OCI-LY7 (cell line): ENCODE data around the gene AGXT2. TPM values are rescaled to one million over a fixed set of nuclear protein-coding genes. Genes with fewer than 3 reads are reported as not detected.

ENCODE experiments used
- BruUV-seq: library from RNA; stranded (reverse); fragments of 400-500 nt; replicated peaks from 2 replicates; lab custom pipeline; 2021; lab: Mats Ljungman, UMichigan
- CTCF ChIA-PET: fragments of 300-600 bp; sonication (Branson Sonifier 250); formaldehyde crosslinking; loops from one replicate; lab custom pipeline; 2022; ENCODE audit warnings: antibody characterized with exemption; ENCODE audit not compliant: unreplicated experiment; lab: Charles Lee
- POLR2A ChIA-PET: fragments of 300-600 bp; sonication (Branson Sonifier 250); formaldehyde crosslinking; loops from one replicate; lab custom pipeline; 2022; ENCODE audit warnings: antibody characterized with exemption; lab: Charles Lee
- DNase-seq: peaks from one replicate; pipeline ENCODE4 v3.0.0-alpha.2; 2015; ENCODE audit warnings: low spot score
- H2AFZ ChIP-seq: fragments of 200-600 bp; sonication (generic), shearing (Covaris generic); 2 replicates; pipeline ENCODE4 v1.6.1; 2014; ENCODE audit warnings: mild to moderate bottlenecking, antibody characterized with exemption, low read length, moderate library complexity
- H3K27ac ChIP-seq: fragments of 200-600 bp; sonication (generic); 2 replicates; pipeline ENCODE4 v1.5.1; 2014; ENCODE audit warnings: mixed run types, low read depth, mild to moderate bottlenecking, moderate library complexity, low read length, inconsistent platforms; ENCODE audit not compliant: poor library complexity, severe bottlenecking
- H3K36me3 ChIP-seq: fragments of 200-600 bp; sonication (generic); 2 replicates; pipeline ENCODE4 v1.6.1; 2014; ENCODE audit warnings: mild to moderate bottlenecking, antibody characterized with exemption, low read length, moderate library complexity, mixed read lengths; ENCODE audit not compliant: insufficient read depth
- H3K4me1 ChIP-seq: fragments of 200-600 bp; sonication (generic); 2 replicates; pipeline ENCODE4 v1.5.1; 2014; ENCODE audit warnings: mild to moderate bottlenecking, low read length; ENCODE audit not compliant: insufficient read depth, poor library complexity, severe bottlenecking
- H3K4me2 ChIP-seq: fragments of 200-600 bp; sonication (generic); 2 replicates; pipeline ENCODE4 v1.6.1; 2014; ENCODE audit warnings: mild to moderate bottlenecking, low read length
- H3K4me3 ChIP-seq: fragments of 200-600 bp; sonication (generic); 2 replicates; pipeline ENCODE4 v1.5.1; 2014; ENCODE audit warnings: mild to moderate bottlenecking, low read depth, low read length; ENCODE audit not compliant: poor library complexity, severe bottlenecking
- H3K79me2 ChIP-seq: fragments of 200-600 bp; sonication (generic); 2 replicates; pipeline ENCODE4 v1.6.1; 2016; ENCODE audit warnings: low read depth, mild to moderate bottlenecking, low read length, moderate library complexity, mixed read lengths; ENCODE audit not compliant: insufficient read depth
- H3K9me2 ChIP-seq: fragments of 200-600 bp; sonication (generic); 2 replicates; pipeline ENCODE4 v1.6.1; 2016; ENCODE audit warnings: mild to moderate bottlenecking, low read length, mixed read lengths; ENCODE audit not compliant: insufficient read depth
- H3K9me3 ChIP-seq: fragments of 200-600 bp; sonication (generic); 2 replicates; pipeline ENCODE4 v1.6.1; 2014; ENCODE audit warnings: mild to moderate bottlenecking, mixed run types, low read length, mixed read lengths
- H4K20me1 ChIP-seq: fragments of 200-600 bp; sonication (generic); 2 replicates; pipeline ENCODE4 v1.6.1; 2014; ENCODE audit warnings: mild to moderate bottlenecking, antibody characterized with exemption, low read length, moderate library complexity, mixed read lengths; ENCODE audit not compliant: insufficient read depth
- EZH2phosphoT487 ChIP-seq: fragments of 200-600 bp; sonication (generic); IDR thresholded peaks from 2 replicates; pipeline ENCODE4 v1.6.1; 2018; ENCODE audit warnings: low read depth, borderline replicate concordance, mild to moderate bottlenecking, mixed run types, antibody characterized with exemption, low read length, moderate library complexity, mixed read lengths
- intact Hi-C: fragments of 100-400 bp; cut with micrococcal nuclease; formaldehyde crosslinking; loops from one replicate; pipeline ENCODE4 v1.10.0; 2022; ENCODE audit not compliant: unreplicated experiment
- total RNA-seq, 2 experiments: library from RNA; depleted of rRNA in 1 of 2; stranded (reverse); fragments of >200 nt in 1 of 2; shearing (Covaris generic) in 1 of 2; gene quantifications; 2 replicates each; pipeline ENCODE4 v1.2.3, GENCODE V29; 2014 to 2022
- TF ChIP-seq, protein P1 (sequence below): fragments of 200-600 bp; sonication (generic); conservative IDR thresholded peaks from 2 replicates; pipeline ENCODE4 v1.5.1; 2014; ENCODE audit warnings: mild to moderate bottlenecking, antibody characterized with exemption, low read length, moderate library complexity, mixed read lengths

AGXT2 gene
- total RNA-seq, 2 experiments from 2014 or later, result not detected

DNA sequence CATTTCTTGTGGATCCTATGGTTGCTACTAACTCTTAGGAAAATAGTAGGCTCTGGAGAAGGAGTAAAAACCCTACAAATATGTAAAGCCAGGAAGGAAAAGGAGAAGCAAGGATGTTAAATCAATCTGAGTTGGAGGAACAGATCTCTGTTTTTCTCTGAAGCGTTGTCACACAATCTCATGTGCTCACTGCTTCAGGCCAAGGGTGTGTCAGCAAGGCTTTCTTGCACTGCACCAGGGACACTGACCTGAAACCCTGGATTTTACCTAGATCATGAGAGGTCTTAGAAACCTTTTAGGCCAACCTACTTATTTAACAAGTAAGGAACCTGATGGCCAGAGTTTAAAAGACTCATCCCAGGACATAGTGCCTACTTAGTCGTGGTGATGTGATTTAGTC is 12.5 kb upstream of the AGXT2 start:
- Histone ChIP-seq H3K27ac (no peak overlapping the region), H3K9me3 (no peaks in the 10 kb centered on the region), H2AFZ (no peak overlapping the region), H3K4me1 (no peaks in the 10 kb centered on the region), H4K20me1 (no peaks in the 10 kb centered on the region), H3K4me3 (no peak overlapping the region), H3K36me3 (no peaks in the 10 kb centered on the region), H3K79me2 (no peaks in the 10 kb centered on the region), H3K4me2 (no peak overlapping the region), H3K9me2 (no peaks in the 10 kb centered on the region)
- no peak for TF ChIP-seq EZH2phosphoT487
- TF ChIP-seq, protein P1, sequence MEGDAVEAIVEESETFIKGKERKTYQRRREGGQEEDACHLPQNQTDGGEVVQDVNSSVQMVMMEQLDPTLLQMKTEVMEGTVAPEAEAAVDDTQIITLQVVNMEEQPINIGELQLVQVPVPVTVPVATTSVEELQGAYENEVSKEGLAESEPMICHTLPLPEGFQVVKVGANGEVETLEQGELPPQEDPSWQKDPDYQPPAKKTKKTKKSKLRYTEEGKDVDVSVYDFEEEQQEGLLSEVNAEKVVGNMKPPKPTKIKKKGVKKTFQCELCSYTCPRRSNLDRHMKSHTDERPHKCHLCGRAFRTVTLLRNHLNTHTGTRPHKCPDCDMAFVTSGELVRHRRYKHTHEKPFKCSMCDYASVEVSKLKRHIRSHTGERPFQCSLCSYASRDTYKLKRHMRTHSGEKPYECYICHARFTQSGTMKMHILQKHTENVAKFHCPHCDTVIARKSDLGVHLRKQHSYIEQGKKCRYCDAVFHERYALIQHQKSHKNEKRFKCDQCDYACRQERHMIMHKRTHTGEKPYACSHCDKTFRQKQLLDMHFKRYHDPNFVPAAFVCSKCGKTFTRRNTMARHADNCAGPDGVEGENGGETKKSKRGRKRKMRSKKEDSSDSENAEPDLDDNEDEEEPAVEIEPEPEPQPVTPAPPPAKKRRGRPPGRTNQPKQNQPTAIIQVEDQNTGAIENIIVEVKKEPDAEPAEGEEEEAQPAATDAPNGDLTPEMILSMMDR, result no peak
- intact Hi-C loops, result no loop called here
- BruUV-seq, result no TSS peak
- DNase-seq, result no peak
- ChIA-PET POLR2A (no interaction called here), CTCF (no interaction called here)

DNA sequence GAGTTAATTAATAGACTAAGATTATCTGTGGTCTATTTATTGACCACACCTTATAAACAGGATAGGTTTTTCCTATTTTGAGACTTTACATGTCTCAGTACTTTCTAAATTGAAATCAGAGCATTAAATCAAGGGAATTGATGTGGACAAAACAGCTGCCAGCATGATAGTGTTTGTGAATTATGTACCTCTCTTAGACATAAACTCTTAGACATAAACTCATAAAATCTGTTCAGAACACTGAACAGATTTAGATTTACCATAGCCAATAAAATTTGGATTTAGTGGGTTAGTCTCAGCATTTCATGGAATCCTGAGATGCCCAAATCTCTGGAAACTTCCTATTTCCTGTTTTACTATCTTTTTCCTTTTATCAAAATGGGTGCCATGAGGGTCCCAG is 11.5 kb upstream of the AGXT2 start:
- H4K20me1 ChIP-seq, result no peaks in the 10 kb centered on the region
- no peaks in the 10 kb centered on the region for H3K36me3 ChIP-seq
- H3K9me2 ChIP-seq, result no peaks in the 10 kb centered on the region
- ChIA-PET CTCF (no interaction called here), POLR2A (no interaction called here)
- no peaks in the 10 kb centered on the region for H3K9me3 ChIP-seq
- H3K4me1 ChIP-seq, result no peaks in the 10 kb centered on the region
- H3K79me2 ChIP-seq, result no peaks in the 10 kb centered on the region
- intact Hi-C loops, result no loop called here
- no peak for DNase-seq
- H3K4me2 ChIP-seq, result no peak overlapping the region
- TF ChIP-seq, protein P1, result no peak
- no peak for TF ChIP-seq EZH2phosphoT487
- no TSS peak for BruUV-seq
- no peak overlapping the region for H2AFZ ChIP-seq
- H3K27ac ChIP-seq, result no peak overlapping the region
- no peak overlapping the region for H3K4me3 ChIP-seq

DNA sequence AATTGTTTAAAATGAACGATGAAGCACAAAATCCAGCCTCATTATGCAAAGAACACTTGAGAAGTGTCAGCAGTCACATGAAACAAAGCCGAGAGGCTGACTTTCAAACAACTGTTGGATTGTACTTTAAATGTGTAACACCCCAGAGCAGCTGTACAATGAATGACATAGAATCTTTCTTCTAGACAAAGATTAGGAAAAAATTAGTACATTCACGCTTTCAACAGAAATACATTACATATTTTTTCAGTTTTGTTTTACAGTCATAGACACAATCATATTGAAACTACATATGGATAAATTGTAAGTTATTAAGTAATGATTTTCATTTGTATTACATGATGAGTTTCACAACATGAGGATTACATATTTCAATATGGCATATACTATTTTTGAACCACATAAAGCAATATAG is 10.6 kb upstream of the AGXT2 start:
- ChIA-PET POLR2A (no interaction called here), CTCF (no interaction called here)
- H3K4me2 ChIP-seq, result no peak overlapping the region
- no TSS peak for BruUV-seq
- no peaks in the 10 kb centered on the region for H3K36me3 ChIP-seq
- no peaks in the 10 kb centered on the region for H3K4me1 ChIP-seq
- H4K20me1 ChIP-seq, result no peaks in the 10 kb centered on the region
- no peak overlapping the region for H3K27ac ChIP-seq
- TF ChIP-seq EZH2phosphoT487, result no peak
- TF ChIP-seq, protein P1, result no peak
- DNase-seq, result no peak
- no peaks in the 10 kb centered on the region for H3K79me2 ChIP-seq
- H2AFZ ChIP-seq, result no peak overlapping the region
- H3K9me3 ChIP-seq, result no peaks in the 10 kb centered on the region
- no peaks in the 10 kb centered on the region for H3K9me2 ChIP-seq
- intact Hi-C loops, result no loop called here
- no peak overlapping the region for H3K4me3 ChIP-seq
